HCT116 (cell line): ENCODE results near the gene SPATC1L.

ENCODE experiments used
- EZH2 ChIP-seq: fragments of 200-600 bp; sonication (generic); IDR thresholded peaks from 2 replicates; pipeline ENCODE4 v1.6.1; 2017; ENCODE audit warnings: antibody characterized with exemption, mixed run types
- MAX ChIP-seq: IDR thresholded peaks from 2 replicates; pipeline ENCODE4 v1.6.1; 2012
- POLR2A ChIP-seq: IDR thresholded peaks from 2 replicates; pipeline ENCODE4 v1.7.0; 2011; ENCODE audit warnings: borderline replicate concordance; ENCODE audit not compliant: insufficient read depth, insufficient read length; ENCODE audit errors: extremely low read depth
- TCF7L2 ChIP-seq: IDR thresholded peaks from 2 replicates; pipeline ENCODE4 v1.7.0; 2011; ENCODE audit warnings: borderline replicate concordance, inconsistent platforms; ENCODE audit not compliant: insufficient read depth, insufficient read length; ENCODE audit errors: extremely low read depth
- ZNF274 ChIP-seq: fragments of 200-500 bp; sonication (Bioruptor generic); IDR thresholded peaks from 2 replicates; pipeline ENCODE4 v1.6.1; 2014; ENCODE audit warnings: mild to moderate bottlenecking, low read depth, low read length, inconsistent platforms

GRCh38 chr21:46172863-46173528, 11.3 kb downstream of the SPATC1L start:
- TF ChIP-seq ZNF274 (no peak), MAX (no peak), POLR2A (no peak), TCF7L2 (no peak), EZH2 (no peak)
